GM10847 (cell line): ENCODE data around the gene NFATC2.

Experiments
- POLR2A ChIP-seq: IDR thresholded peaks from 2 replicates; pipeline ENCODE4 v1.6.1; 2011; ENCODE audit not compliant: insufficient read length; ENCODE audit errors: extremely low read depth

NFATC2 gene

DNA sequence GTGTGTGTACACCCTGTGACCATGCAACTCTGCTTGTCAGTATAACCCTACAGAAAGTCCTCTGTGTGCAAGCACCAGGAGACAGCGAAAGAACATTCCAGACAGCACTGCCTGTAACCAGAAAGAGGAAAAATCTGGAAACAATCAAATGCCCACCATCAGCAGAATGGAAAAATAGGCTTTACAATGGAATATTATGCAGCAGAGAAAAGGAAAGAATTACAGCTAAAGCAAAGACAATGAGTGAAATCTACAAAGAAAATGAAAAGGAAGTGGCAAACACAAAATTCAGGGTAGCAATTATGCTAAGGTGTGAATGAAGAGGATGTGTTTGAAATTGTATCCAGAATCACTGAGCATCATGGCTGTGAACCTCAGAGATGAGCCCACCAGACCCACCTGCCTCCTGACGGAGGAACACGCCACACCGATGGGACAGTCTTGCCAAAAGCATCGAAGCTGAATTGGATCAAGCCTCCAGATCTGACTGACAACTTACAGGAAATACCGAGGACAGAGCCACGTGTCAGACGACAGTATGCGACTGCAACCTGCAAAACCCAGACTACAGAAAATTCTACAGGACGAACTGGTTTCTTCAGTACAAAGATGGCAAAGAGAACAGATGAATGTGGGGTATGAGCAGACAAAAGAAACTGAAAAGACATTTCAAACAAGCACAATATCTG is 133.2 kb downstream of the NFATC2 start:
- TF ChIP-seq POLR2A = no peak

DNA sequence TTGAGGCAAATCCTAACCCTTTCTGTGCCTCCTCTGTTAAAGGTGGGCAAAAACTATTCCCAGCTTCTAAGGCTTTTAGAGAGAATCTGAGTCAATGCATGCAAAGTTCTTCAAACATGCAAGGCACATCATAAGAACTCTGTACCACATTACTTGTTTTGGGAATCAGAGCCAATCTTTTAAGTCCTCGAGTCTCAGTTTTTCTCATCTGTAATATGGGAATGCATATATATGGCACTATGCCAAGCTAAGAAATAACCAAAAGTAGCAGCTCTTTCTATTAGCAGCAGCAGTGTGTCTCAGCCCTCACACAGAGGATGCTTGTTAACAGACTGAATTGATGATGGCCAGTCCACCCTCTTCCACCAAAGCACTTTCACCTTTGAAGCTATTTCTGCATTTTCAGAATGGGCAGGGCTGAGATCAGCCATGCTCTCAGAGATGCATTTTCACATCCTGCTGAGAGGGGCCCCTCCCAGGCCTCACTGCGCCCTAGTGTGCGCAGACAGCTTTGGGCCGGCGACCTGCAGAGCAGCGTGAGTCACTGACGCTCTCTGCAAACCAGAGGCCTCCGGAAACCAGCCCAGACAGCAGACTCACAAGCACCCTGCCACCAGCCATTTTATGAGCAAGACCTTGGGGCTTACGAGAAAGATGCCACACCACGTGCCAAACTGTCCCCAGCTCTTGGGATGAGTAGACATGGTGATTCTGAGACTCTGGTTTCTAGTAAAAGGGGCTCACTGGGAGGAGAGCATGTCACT is 138.0 kb downstream of the NFATC2 start:
- no peak for TF ChIP-seq POLR2A

DNA sequence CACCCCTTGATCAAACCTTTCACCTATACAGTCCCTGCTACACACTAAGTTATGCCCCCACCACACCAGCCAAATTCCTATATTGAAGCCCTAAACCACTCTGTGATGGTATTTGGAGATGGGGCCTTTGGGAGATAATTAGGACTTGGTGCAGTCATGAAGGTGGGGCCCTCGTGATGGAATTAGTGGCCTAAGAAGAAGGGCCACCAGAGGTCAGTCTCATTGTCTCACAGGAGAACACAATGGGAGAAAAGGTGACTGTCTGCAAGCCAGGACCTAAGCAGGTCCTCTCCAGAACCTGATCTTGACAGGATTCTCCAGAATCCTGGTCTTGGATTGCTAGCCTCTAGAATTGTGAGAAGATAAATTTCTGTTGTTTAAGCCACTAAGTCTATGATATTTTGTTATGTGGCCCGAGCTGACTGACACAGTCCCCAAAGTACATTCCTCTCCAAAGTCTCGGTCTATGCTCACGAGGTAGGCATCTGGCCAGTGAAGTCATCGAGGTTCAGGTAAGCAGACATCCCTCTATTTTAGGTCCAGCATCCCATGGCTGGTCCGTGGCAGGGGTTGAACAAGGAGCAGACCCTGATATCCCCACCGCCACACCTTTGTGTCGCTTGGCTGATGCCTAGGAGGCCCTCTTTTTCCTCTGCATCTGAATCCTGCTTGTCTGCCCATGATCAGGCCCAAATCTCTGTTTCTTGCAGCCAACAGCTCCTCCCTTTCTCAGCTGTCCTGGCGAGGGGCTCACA is 138.9 kb downstream of the NFATC2 start:
- no peak for TF ChIP-seq POLR2A

DNA sequence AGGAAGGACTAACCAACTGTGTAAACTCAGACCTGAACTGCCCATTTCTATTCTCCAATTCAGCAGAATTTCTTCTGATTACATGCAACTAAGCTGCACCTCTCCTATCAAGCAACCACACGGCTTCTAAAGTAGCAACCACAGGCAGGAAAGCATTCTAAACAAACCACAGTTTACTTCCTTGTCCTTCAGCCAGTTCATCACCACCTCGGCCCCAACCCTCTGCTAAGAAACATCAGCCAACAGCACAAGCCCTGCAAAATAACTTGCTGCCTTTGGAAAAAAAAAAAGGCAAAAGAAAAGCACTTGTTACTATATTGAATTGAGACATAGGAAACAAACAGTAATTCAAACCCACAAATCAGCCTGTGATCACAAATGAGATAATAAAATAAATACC is 140.3 kb downstream of the NFATC2 start:
- no peak for TF ChIP-seq POLR2A

DNA sequence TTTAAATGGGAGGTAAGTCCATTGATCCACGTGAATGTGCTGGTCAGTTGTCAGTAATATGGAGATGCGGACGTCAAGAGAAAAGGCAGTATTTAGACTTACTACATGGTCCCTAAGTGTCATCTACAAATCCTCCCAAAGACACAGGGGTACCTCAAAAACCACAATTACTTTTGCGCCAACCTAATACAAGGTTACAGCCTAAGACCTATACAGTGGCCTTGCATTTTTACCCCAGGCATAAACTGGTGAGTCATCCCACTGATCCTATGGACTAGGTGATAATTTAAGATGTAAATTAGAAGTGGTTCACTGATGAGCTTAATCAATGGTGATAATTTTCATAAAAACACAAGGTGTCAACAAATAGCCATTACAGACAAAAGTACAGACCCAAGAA is 141.0 kb downstream of the NFATC2 start:
- no peak for TF ChIP-seq POLR2A

DNA sequence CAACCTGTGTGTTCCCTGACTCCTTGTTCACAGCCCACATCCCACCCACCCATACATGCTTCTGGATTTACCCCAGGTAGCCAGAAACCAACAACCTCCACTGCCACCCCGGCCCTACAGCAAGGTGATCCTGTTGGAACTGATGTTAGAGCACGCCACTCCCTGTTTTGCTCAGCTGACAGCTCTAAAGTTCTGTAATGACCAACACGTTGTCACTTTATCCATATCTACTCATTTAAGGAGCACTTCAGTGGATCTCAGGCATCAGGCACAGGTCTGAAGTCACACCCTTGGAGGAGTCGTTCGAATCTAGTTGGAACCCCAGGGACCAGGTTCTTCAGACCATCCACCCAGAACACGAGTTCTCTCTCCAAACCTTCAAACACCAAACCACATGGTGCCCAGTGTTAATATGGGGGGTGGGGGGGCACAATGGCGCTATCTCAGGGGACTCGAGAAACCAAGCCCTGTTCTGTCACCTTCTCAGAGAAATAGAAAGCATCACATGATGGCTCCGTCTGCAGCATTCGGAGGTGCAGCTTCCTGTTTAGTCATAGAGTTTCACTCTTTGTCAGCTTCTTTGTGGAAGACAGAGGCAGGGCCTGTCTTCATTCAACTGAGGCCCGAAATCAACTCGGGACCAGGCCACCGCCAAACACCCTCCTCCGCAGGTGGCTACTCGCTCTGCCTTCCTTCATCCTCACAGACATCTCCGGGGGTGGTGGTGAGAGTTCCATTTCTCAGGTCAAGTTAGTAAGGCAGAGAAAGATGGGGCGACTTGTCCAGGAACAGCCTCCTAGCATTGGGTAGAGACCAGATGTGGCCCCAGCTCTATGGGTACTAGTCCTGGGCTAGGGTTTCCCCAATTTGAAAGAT is 142.2 kb downstream of the NFATC2 start:
- no peak for TF ChIP-seq POLR2A

DNA sequence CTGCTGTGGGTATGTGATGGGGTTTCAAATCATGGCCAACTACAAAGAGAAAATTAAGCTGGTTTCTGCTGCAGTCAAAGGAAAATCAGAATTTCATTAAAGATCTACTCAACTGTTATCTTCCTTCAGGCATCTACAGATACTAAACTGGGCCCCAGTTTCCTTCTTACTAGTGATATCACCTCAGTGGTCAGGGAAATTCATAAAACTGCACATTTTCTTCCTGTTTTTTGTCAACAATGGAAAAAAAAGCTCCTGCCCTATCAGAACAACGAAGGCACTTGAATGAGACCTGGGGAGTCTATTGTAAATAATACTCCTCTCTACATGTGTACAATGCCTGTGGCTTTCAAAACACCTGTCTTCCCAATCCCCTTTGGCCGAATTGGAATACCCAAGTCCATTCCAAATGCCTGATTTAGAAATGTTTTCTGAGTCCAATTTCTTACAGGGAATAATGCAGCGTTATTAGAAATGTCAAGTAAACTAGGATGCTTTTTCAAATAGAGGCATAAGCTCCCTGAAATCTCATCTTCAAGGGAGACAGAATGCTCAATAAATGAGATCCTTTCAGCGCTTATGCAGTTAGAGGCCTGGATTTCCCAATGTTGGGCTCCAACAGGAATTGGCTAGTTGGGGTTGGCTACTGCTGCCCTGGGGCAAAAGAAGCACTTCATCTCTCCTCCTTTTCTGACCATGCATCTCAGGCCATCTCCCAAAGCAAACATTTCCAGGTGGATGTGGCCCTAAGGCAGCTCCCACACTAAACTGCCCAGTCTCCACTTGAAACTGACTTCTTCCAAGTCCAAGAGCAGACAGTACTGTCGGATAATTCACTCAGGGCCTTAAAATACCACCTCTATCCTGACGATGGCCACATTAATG is 143.3 kb downstream of the NFATC2 start:
- no peak for TF ChIP-seq POLR2A

DNA sequence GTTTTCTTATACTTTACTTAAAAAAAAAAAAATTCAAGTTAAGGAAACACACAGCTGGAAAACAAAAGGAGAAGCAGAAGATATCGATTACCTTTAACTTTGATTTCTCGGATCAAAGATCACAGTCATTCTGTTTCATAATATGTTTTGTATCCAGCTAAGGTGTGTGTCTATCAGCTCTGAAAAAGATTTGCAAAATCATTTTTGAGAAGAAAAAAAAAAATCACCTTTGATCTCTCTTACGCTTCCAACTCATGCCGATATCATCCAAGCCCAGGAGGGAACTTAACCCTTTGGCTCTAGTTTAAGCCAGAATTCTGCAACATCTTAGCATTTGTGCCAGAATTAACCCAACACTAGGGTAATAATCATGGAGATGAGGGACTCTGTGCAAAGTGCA is 144.0 kb downstream of the NFATC2 start:
- TF ChIP-seq POLR2A = no peak

DNA sequence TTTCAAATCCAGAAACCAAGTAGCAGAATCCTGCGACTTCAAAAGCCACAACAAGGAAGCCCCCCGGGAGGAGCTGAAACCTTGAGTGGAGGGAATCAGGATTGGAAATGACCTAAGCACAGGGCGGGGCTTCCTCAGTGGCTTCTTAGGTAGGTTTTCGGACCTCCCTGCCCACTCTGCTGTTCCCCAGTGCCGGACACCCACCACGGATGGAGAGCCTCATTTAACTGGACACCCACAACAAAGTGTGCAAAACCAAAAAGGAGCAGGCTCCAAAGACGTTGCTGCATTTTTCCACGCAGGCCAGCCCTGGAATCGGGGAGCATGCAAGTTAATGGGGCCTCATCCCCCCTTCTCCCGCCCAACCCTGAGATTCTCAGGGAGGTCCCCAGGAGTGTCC is 144.4 kb downstream of the NFATC2 start:
- TF ChIP-seq POLR2A = no peak

DNA sequence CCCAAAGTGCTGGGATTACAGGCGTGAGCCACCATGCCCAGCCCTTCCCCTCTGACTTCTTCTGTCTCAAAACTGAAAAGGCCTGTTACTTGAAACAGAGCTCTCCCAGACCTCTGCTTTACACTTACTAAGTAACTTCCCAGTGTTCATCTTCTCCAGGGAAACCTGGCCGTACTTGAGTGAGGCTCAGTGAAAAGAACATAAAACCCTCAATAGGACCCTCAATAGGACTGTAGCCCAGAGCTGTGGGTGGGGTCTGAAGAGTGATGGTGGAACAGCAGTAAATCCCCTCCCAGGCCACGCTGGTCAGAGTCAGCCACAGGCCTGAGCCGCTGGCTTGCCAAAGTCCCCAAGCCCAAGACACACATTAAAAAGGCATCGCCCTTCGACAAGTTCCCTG is 145.4 kb downstream of the NFATC2 start:
- no peak for TF ChIP-seq POLR2A

DNA sequence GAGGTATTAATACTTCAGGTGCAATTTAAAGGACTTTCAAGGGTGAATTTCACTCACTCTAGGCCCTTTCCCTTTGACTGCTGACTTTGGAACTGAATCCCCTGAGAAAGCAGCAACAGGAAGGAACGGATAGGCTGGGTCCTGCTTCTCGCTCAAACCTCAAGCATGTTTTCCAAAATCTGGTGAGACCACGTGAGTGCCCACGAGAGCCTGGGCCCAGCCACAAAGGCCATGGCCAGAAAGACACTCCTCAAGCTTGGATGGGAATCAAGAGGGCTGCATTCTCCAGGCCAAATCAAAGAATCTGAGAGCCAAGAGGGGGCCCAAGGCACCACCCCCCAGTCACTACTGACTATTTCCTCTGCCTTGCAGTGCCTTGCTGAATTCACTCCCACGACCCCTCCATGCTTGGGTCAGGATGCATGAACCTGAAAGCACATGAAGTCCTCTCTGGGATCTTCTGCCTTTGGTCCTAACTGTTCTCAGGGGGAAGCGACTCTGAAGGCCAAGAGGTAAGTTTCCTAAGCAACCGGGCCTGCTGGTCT is 146.1 kb downstream of the NFATC2 start:
- no peak for TF ChIP-seq POLR2A

DNA sequence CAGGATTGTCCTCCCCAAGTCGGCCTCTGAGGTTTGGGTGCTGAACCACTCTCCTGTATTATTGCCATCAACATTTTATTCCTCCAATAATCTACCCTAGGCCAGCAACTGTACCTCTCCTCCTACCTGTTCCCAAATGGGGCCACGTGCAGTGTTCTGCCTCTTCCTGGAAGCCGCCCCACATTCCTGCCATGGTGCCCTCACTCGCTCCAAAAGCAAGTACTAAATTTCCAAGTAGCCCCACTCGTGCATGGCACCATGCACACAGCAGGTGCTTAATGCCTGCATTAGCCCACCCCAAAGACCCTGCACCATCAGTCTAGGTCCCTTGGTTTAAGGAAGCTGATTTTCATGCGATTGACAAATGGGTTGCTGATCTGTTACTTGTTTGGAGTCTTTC is 147.8 kb downstream of the NFATC2 start:
- no peak for TF ChIP-seq POLR2A

DNA sequence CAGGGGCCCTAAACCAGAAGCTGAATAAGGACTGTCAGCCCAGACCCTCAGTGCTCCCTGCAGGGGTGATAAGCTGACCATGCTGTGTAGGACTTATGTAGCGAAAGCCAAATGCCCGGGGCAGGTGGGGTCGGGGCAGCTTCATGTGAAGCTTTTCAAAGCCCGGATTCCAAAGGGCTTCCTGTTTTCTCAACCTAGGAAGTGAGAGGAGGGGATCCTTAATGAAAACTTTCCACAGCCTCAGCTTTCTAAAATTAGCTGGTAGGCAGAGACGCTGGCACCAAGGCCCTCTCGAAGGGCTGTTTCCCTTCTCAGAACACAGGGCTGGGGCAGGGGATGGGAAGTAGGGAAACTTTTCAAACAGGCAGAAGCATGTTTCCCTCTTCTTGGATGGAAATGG is 148.9 kb downstream of the NFATC2 start:
- TF ChIP-seq POLR2A = no peak
